H9 (cell line): ENCODE data around the gene TBX5. TPM values are rescaled to one million over a fixed set of nuclear protein-coding genes. Genes with fewer than 3 reads are reported as not detected.

Source experiments
- DNase-seq: peaks from one replicate; pipeline ENCODE4 v3.0.0-alpha.2; 2017
- H2AFZ ChIP-seq: one replicate; pipeline ENCODE4 v1.6.1; 2013; ENCODE audit warnings: mild to moderate bottlenecking, low read length, control low read depth, moderate library complexity
- H2AK5ac ChIP-seq: 2 replicates; pipeline ENCODE4 v1.6.1; 2013; ENCODE audit warnings: low read length, control low read depth, mixed read lengths; ENCODE audit not compliant: insufficient read length
- H2BK120ac ChIP-seq: one replicate; pipeline ENCODE4 v1.6.1; 2013; ENCODE audit warnings: low read depth, mild to moderate bottlenecking, low read length, control low read depth, inconsistent platforms; ENCODE audit not compliant: poor library complexity, severe bottlenecking
- H2BK12ac ChIP-seq: 2 replicates; pipeline ENCODE4 v1.6.1; 2013; ENCODE audit warnings: low read length, control low read depth, mixed read lengths, low read depth; ENCODE audit not compliant: insufficient read length
- H2BK15ac ChIP-seq: 2 replicates; pipeline ENCODE4 v1.6.1; 2013; ENCODE audit warnings: low read depth, low read length, control low read depth
- H2BK20ac ChIP-seq: one replicate; pipeline ENCODE4 v1.6.1; 2013; ENCODE audit warnings: low read depth, mild to moderate bottlenecking, low read length, control low read depth, inconsistent platforms; ENCODE audit not compliant: poor library complexity, severe bottlenecking
- H2BK5ac ChIP-seq: 2 replicates; pipeline ENCODE4 v1.6.1; 2013; ENCODE audit warnings: low read length, control low read depth, mixed read lengths; ENCODE audit not compliant: insufficient read length
- H3K14ac ChIP-seq: 2 replicates; pipeline ENCODE4 v1.6.1; 2013; ENCODE audit warnings: low read length, control low read depth; ENCODE audit not compliant: insufficient read depth
- H3K18ac ChIP-seq: 2 replicates; pipeline ENCODE4 v1.6.1; 2013; ENCODE audit warnings: low read depth, mild to moderate bottlenecking, mixed read lengths, low read length, control low read depth; ENCODE audit not compliant: insufficient read length
- H3K23ac ChIP-seq: 2 replicates; pipeline ENCODE4 v1.6.1; 2013; ENCODE audit warnings: low read length, control low read depth, mixed read lengths, low read depth; ENCODE audit not compliant: insufficient read length
- H3K23me2 ChIP-seq: 2 replicates; pipeline ENCODE4 v1.6.1; 2013; ENCODE audit warnings: low read depth, mild to moderate bottlenecking, mixed read lengths, low read length, control low read depth; ENCODE audit not compliant: insufficient read length, poor library complexity, severe bottlenecking
- H3K27ac ChIP-seq: 2 replicates; pipeline ENCODE4 v1.5.1; 2013; ENCODE audit warnings: low read length, control low read depth, mixed read lengths, low read depth; ENCODE audit not compliant: insufficient read length
- H3K27me3 ChIP-seq: 2 replicates; pipeline ENCODE4 v1.6.1; 2013; ENCODE audit warnings: low read length, control low read depth, inconsistent platforms; ENCODE audit not compliant: insufficient read depth
- H3K4ac ChIP-seq: 2 replicates; pipeline ENCODE4 v1.6.1; 2013; ENCODE audit warnings: low read depth, mild to moderate bottlenecking, control low read depth, inconsistent platforms, low read length, moderate library complexity
- H3K4me1 ChIP-seq: 2 replicates; pipeline ENCODE4 v1.6.1; 2013; ENCODE audit warnings: low read length, control low read depth, inconsistent platforms; ENCODE audit not compliant: insufficient read depth
- H3K4me2 ChIP-seq: 2 replicates; pipeline ENCODE4 v1.6.1; 2013; ENCODE audit warnings: low read length, control low read depth, mixed read lengths; ENCODE audit not compliant: insufficient read length, insufficient read depth
- H3K56ac ChIP-seq: 2 replicates; pipeline ENCODE4 v1.6.1; 2013; ENCODE audit warnings: low read depth, mild to moderate bottlenecking, mixed read lengths, low read length, control low read depth; ENCODE audit not compliant: insufficient read length
- H3K79me1 ChIP-seq: 2 replicates; pipeline ENCODE4 v1.6.1; 2013; ENCODE audit warnings: low read depth, mild to moderate bottlenecking, moderate library complexity, low read length, control low read depth, inconsistent platforms; ENCODE audit not compliant: insufficient read depth, poor library complexity, severe bottlenecking
- H3K79me2 ChIP-seq: 2 replicates; pipeline ENCODE4 v1.6.1; 2013; ENCODE audit warnings: low read length, control low read depth, inconsistent platforms; ENCODE audit not compliant: insufficient read depth
- H3K9ac ChIP-seq: 2 replicates; pipeline ENCODE4 v1.6.1; 2013; ENCODE audit warnings: low read length, control low read depth, mixed read lengths; ENCODE audit not compliant: insufficient read length; ENCODE audit errors: extremely low read depth
- H3K9me3 ChIP-seq: one replicate; pipeline ENCODE4 v1.6.1; 2013; ENCODE audit warnings: low read depth, low read length, inconsistent platforms; ENCODE audit not compliant: control insufficient read depth
- H3T11ph ChIP-seq: one replicate; pipeline ENCODE4 v1.6.1; 2013; ENCODE audit warnings: mild to moderate bottlenecking, low read length, control low read depth, inconsistent platforms
- H4K20me1 ChIP-seq: one replicate; pipeline ENCODE4 v1.6.1; 2013; ENCODE audit not compliant: control insufficient read depth, insufficient read length, insufficient read depth
- H4K5ac ChIP-seq: 2 replicates; pipeline ENCODE4 v1.6.1; 2013; ENCODE audit warnings: low read depth, mild to moderate bottlenecking, mixed read lengths, low read length, control low read depth; ENCODE audit not compliant: insufficient read length
- H4K8ac ChIP-seq: replicated peaks from 2 replicates; pipeline ENCODE4 v1.6.1; 2013; ENCODE audit warnings: low read length, control low read depth, mixed read lengths, low read depth; ENCODE audit not compliant: insufficient read length
- H4K91ac ChIP-seq: 2 replicates; pipeline ENCODE4 v1.6.1; 2013; ENCODE audit warnings: low read depth, mild to moderate bottlenecking, moderate library complexity, mixed read lengths, low read length, control low read depth; ENCODE audit not compliant: insufficient read length
- H3K27ac Mint-ChIP-seq, 3 experiments: 2 replicates in 2 of 3; 3 replicates in 1 of 3; pipeline ENCODE4 v1.8.0; 2020 to 2021; ENCODE audit warnings: mixed read lengths in 3 of 3, mild to moderate bottlenecking in 1 of 3, moderate library complexity in 1 of 3
- H3K27me3 Mint-ChIP-seq: 2 replicates; pipeline ENCODE4 v1.8.0; 2021; ENCODE audit warnings: low read depth, mild to moderate bottlenecking, moderate library complexity, mixed read lengths
- H3K36me3 Mint-ChIP-seq, 3 experiments: 2 replicates in 2 of 3; 3 replicates in 1 of 3; pipeline ENCODE4 v1.8.0; 2020 to 2021; ENCODE audit warnings: low read depth in 3 of 3, mixed read lengths in 3 of 3; ENCODE audit not compliant: insufficient read depth in 1 of 3
- H3K4me1 Mint-ChIP-seq, 2 experiments: 2 replicates each; pipeline ENCODE4 v1.8.0; 2020; ENCODE audit warnings: mixed read lengths in 2 of 2
- H3K4me3 Mint-ChIP-seq, 2 experiments: 2 replicates in 1 of 2; 3 replicates in 1 of 2; pipeline ENCODE4 v1.8.0; 2020 to 2021; ENCODE audit warnings: mild to moderate bottlenecking in 2 of 2, mixed read lengths in 2 of 2, moderate library complexity in 1 of 2
- H3K9me3 Mint-ChIP-seq, 2 experiments: 2 replicates in 1 of 2; 3 replicates in 1 of 2; pipeline ENCODE4 v1.8.0; 2020; ENCODE audit warnings: mild to moderate bottlenecking in 2 of 2, mixed read lengths in 2 of 2, moderate library complexity in 1 of 2
- total RNA-seq: library from RNA; stranded (reverse); gene quantifications from 2 replicates; pipeline ENCODE4 v1.2.1, GENCODE V29; 2021
- TF ChIP-seq, protein P1 (sequence below): fragments of 200-600 bp; sonication (generic); conservative IDR thresholded peaks from 3 replicates; pipeline ENCODE4 v1.8.0; 2021; ENCODE audit warnings: antibody characterized with exemption, mild to moderate bottlenecking

TBX5 gene
- total RNA-seq, 1 experiment from 2014 or later, result not detected

- Histone ChIP-seq H3K9me3 (peaks cover 4% of the 10 kb centered on the region), H2BK12ac (no peak overlapping the region), H3K79me1 (no peaks in the 10 kb centered on the region), H4K91ac (no peak overlapping the region), H2AK5ac (no peak overlapping the region), H2BK20ac (no peak overlapping the region), H4K20me1 (no peaks in the 10 kb centered on the region), H3K4me1 (peaks cover 2% of the 10 kb centered on the region; the same call in 1 of the 2 replicates), H4K5ac (no peak overlapping the region), H4K8ac (no peak overlapping the region), H2BK5ac (no peak overlapping the region), H3K27ac (no peak overlapping the region), H3K56ac (no peak overlapping the region), H3K14ac (no peak overlapping the region), H3K9ac (no peak overlapping the region), H3K18ac (no peak overlapping the region), H3K23me2 (no peaks in the 10 kb centered on the region), H3K23ac (no peak overlapping the region), H3K79me2 (no peaks in the 10 kb centered on the region), H2BK15ac (no peak overlapping the region), H3K4me2 (no peak overlapping the region), H2BK120ac (no peak overlapping the region), H3T11ph (no peak overlapping the region), H3K4ac (no peak overlapping the region), H3K27me3 (no peaks in the 10 kb centered on the region), H2AFZ (no peak overlapping the region)
- H3K27ac Mint-ChIP-seq, result no peak overlapping the region
- TF ChIP-seq, protein P1, sequence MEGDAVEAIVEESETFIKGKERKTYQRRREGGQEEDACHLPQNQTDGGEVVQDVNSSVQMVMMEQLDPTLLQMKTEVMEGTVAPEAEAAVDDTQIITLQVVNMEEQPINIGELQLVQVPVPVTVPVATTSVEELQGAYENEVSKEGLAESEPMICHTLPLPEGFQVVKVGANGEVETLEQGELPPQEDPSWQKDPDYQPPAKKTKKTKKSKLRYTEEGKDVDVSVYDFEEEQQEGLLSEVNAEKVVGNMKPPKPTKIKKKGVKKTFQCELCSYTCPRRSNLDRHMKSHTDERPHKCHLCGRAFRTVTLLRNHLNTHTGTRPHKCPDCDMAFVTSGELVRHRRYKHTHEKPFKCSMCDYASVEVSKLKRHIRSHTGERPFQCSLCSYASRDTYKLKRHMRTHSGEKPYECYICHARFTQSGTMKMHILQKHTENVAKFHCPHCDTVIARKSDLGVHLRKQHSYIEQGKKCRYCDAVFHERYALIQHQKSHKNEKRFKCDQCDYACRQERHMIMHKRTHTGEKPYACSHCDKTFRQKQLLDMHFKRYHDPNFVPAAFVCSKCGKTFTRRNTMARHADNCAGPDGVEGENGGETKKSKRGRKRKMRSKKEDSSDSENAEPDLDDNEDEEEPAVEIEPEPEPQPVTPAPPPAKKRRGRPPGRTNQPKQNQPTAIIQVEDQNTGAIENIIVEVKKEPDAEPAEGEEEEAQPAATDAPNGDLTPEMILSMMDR, result no peak
- H3K4me3 Mint-ChIP-seq, result no peak overlapping the region; a peak in 1 of 5 replicates
- no peaks in the 10 kb centered on the region for H3K36me3 Mint-ChIP-seq
- H3K27me3 Mint-ChIP-seq, result peaks cover 10% of the 10 kb centered on the region
- no peak for DNase-seq
- no peaks in the 10 kb centered on the region; a peak in 1 of 5 replicates for H3K9me3 Mint-ChIP-seq
- H3K4me1 Mint-ChIP-seq, result peaks cover 16 to 21% of the 10 kb centered on the region in 2 experiments
Observed at GRCh38 chr12:114305446-114305845, 100.5 kb downstream of the TBX5 start.
